ENCODE data around the gene HOXA9. TPM values are rescaled to one million over a fixed set of nuclear protein-coding genes. Genes with fewer than 3 reads are reported as not detected.
A peak's percentile ranks its signal among the peaks of the same experiment; 100 is the strongest.

HOXA9 gene
- total RNA-seq, 1 experiment from 2014 or later: 16.7 TPM

DNA sequence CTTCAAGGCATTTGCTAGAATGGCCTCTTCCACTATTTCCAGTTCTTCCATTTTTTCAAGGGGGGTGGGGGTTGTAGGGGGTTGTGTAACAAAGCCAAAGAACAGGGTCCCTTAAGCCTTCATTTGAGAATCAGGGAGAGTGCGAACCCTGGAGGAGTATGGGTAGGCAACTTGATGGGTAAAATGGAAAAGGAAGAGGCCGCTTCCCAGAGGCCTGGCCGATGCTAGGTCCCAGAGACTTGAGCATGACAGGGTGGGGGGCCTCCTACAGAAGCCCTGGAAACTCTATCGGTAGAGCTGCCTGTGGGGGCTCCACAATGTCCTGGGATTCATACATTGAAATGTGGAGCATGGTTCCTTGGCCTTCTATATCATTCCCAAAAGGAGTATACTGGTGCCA lies 43.7 kb upstream of the HOXA9 start:
- no peak overlapping the region for H3K4me3 Mint-ChIP-seq (ENCODE audit: unreplicated experiment)
- H3K27me3 Mint-ChIP-seq (ENCODE audit: insufficient read depth, unreplicated experiment): peaks cover 4% of the 10 kb centered on the region
- POLR2A ChIA-PET: no interaction called here
- BruUV-seq (replicated peaks): no TSS peak
- no peak overlapping the region for H3K27ac Mint-ChIP-seq (ENCODE audit: unreplicated experiment)
- Histone ChIP-seq H3K4me1 (peaks cover 22% of the 10 kb centered on the region), H3K36me3 (ENCODE audit: control insufficient read depth, insufficient read depth, low read length) (no peaks in the 10 kb centered on the region), H3K9me3 (no peaks in the 10 kb centered on the region), H3K27me3 (replicated peaks; ENCODE audit: control insufficient read depth, insufficient read depth, low read length) (no peaks in the 10 kb centered on the region), H3K4me3 (ENCODE audit: low read depth, low read length) (no peak overlapping the region)
- TF ChIP-seq, protein P1, sequence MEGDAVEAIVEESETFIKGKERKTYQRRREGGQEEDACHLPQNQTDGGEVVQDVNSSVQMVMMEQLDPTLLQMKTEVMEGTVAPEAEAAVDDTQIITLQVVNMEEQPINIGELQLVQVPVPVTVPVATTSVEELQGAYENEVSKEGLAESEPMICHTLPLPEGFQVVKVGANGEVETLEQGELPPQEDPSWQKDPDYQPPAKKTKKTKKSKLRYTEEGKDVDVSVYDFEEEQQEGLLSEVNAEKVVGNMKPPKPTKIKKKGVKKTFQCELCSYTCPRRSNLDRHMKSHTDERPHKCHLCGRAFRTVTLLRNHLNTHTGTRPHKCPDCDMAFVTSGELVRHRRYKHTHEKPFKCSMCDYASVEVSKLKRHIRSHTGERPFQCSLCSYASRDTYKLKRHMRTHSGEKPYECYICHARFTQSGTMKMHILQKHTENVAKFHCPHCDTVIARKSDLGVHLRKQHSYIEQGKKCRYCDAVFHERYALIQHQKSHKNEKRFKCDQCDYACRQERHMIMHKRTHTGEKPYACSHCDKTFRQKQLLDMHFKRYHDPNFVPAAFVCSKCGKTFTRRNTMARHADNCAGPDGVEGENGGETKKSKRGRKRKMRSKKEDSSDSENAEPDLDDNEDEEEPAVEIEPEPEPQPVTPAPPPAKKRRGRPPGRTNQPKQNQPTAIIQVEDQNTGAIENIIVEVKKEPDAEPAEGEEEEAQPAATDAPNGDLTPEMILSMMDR (IDR thresholded peaks at IDR 0.05; ENCODE audit: insufficient read depth in 1 of 2, low read depth in 1 of 2, low read length in 1 of 2, severe bottlenecking in 1 of 2, unreplicated experiment in 1 of 2): no peak
- H3K36me3 Mint-ChIP-seq (ENCODE audit: insufficient read depth, unreplicated experiment): no peaks in the 10 kb centered on the region
- peaks cover 30% of the 10 kb centered on the region for H3K4me1 Mint-ChIP-seq (ENCODE audit: low read depth, unreplicated experiment)
- DNase-seq: no peak
- intact Hi-C loops (cut with micrococcal nuclease; ENCODE audit: unreplicated experiment): no loop called here
- no peaks in the 10 kb centered on the region for H3K9me3 Mint-ChIP-seq (ENCODE audit: unreplicated experiment)
- CTCF ChIA-PET: interaction anchor here (0.6 to 1.0 kb wide), 3 partner anchors 13 to 1346 kb away, joined by 3 to 6 read pairs (median 3); no protein-coding TSS in a partner anchor

- Histone ChIP-seq H3K27me3 (replicated peaks; ENCODE audit: control insufficient read depth, insufficient read depth, low read length) (no peaks in the 10 kb centered on the region; the same call in 1 of the 2 replicates), H3K4me1 (peaks cover 22% of the 10 kb centered on the region), H3K4me3 (ENCODE audit: low read depth, low read length) (no peak overlapping the region), H3K36me3 (ENCODE audit: control insufficient read depth, insufficient read depth, low read length) (no peaks in the 10 kb centered on the region), H3K9me3 (no peaks in the 10 kb centered on the region)
- H3K4me3 Mint-ChIP-seq (ENCODE audit: unreplicated experiment): no peak overlapping the region
- BruUV-seq (replicated peaks): no TSS peak
- ChIA-PET CTCF (interaction anchor here (1.0 to 1.4 kb wide), 2 partner anchors 11 to 28 kb away, joined by 3 to 5 read pairs; no protein-coding TSS in a partner anchor), POLR2A (no interaction called here)
- no peaks in the 10 kb centered on the region for H3K9me3 Mint-ChIP-seq (ENCODE audit: unreplicated experiment)
- TF ChIP-seq, protein P1 (IDR thresholded peaks at IDR 0.05; ENCODE audit: insufficient read depth in 1 of 2, low read depth in 1 of 2, low read length in 1 of 2, severe bottlenecking in 1 of 2, unreplicated experiment in 1 of 2): no peak
- H3K4me1 Mint-ChIP-seq (ENCODE audit: low read depth, unreplicated experiment): peaks cover 28% of the 10 kb centered on the region
- intact Hi-C loops (cut with micrococcal nuclease; ENCODE audit: unreplicated experiment): no loop called here
- no peak for DNase-seq
- no peak overlapping the region for H3K27ac Mint-ChIP-seq (ENCODE audit: unreplicated experiment)
- peaks cover 5% of the 10 kb centered on the region for H3K27me3 Mint-ChIP-seq (ENCODE audit: insufficient read depth, unreplicated experiment)
- H3K36me3 Mint-ChIP-seq (ENCODE audit: insufficient read depth, unreplicated experiment): no peaks in the 10 kb centered on the region
Measured at GRCh38 chr7:27207348-27207985, 42.1 kb upstream of the HOXA9 start.

GRCh38 chr7:27205325-27206280 lies 40.3 kb upstream of the HOXA9 start:
- Mint-ChIP-seq H3K4me1 (ENCODE audit: low read depth, unreplicated experiment) (peaks cover 11% of the 10 kb centered on the region), H3K36me3 (ENCODE audit: insufficient read depth, unreplicated experiment) (no peaks in the 10 kb centered on the region), H3K27me3 (ENCODE audit: insufficient read depth, unreplicated experiment) (peaks cover 5% of the 10 kb centered on the region), H3K9me3 (ENCODE audit: unreplicated experiment) (no peaks in the 10 kb centered on the region), H3K4me3 (ENCODE audit: unreplicated experiment) (peak overlapping the region; percentile 48), H3K27ac (ENCODE audit: unreplicated experiment) (no peak overlapping the region)
- ChIA-PET POLR2A (no interaction called here), CTCF (no interaction called here)
- no TSS peak for BruUV-seq (replicated peaks)
- TF ChIP-seq, protein P1 (IDR thresholded peaks at IDR 0.05; ENCODE audit: insufficient read depth in 1 of 2, low read depth in 1 of 2, low read length in 1 of 2, severe bottlenecking in 1 of 2, unreplicated experiment in 1 of 2): no peak
- intact Hi-C loops (cut with micrococcal nuclease; ENCODE audit: unreplicated experiment): no loop called here
- Histone ChIP-seq H3K9me3 (no peaks in the 10 kb centered on the region), H3K27me3 (replicated peaks; ENCODE audit: control insufficient read depth, insufficient read depth, low read length) (no peaks in the 10 kb centered on the region; the same call in 1 of the 2 replicates), H3K4me1 (peaks cover 12% of the 10 kb centered on the region), H3K36me3 (ENCODE audit: control insufficient read depth, insufficient read depth, low read length) (no peaks in the 10 kb centered on the region), H3K4me3 (ENCODE audit: low read depth, low read length) (peak overlapping the region; percentile 17)
- no peak for DNase-seq

Measured in Caco-2 (cell line).